GM19238 (cell line): ENCODE measurements around the gene FEV.

Experiments used
- DNase-seq: peaks from one replicate; pipeline ENCODE4 v3.0.0; 2011; ENCODE audit warnings: low spot score; ENCODE audit not compliant: insufficient read length

The FEV gene

DNA sequence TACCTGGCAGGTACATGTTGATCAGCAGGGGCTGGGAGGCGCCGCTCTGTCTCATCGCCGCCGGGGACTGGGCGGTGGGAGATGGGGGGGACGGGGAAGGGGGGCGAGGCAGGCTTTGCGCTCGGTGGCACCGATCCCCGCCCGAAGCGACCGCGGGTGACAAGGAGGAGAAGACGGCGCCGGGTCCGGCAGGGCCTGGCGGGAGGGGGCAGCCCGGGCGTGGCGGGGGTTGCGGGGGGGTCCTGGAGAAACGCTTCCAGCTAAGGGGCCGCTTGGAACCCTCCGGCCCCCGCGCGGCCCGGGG is at the start of gene FEV:
Gene FEV (minus strand): TSS at position 164 of the 304 bp plus-strand sequence. CDS start 109 bp downstream, at position 55.
- DNase-seq, result no peak

DNA sequence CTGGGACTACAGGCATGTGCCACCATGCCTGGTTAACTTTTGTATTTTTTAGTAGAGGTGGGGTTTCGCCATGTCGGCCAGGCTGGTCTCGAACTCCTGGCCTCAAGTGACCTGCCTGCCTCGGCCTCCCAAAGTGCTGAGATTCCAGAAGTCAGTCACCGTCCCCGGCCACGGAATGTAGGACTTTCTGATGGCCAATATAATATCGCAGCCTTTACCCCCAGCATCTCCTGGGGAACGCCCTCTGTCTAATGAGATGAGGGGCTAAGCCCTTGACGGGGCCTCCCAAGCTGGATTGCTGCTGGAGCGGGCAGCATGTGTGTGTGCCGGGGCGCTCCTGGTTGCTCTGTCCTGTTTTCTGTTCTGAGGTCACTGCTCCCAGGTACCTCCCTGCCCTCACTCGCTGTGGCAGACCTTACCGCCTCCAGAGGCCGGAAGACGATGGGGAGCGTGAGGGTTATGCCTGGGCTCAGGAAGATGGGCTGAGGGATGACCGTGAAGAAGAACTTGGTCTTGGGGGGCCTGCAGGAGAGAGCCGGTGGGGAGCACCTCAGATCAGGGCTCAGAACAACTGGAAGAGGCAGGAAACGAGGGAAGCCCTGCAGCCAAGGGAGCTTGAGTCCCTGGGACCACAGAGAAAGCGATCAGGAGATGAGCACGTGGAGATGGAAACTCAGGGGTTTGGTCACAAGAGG is 47.2 kb upstream of the FEV start:
- DNase-seq, result no peak

DNA sequence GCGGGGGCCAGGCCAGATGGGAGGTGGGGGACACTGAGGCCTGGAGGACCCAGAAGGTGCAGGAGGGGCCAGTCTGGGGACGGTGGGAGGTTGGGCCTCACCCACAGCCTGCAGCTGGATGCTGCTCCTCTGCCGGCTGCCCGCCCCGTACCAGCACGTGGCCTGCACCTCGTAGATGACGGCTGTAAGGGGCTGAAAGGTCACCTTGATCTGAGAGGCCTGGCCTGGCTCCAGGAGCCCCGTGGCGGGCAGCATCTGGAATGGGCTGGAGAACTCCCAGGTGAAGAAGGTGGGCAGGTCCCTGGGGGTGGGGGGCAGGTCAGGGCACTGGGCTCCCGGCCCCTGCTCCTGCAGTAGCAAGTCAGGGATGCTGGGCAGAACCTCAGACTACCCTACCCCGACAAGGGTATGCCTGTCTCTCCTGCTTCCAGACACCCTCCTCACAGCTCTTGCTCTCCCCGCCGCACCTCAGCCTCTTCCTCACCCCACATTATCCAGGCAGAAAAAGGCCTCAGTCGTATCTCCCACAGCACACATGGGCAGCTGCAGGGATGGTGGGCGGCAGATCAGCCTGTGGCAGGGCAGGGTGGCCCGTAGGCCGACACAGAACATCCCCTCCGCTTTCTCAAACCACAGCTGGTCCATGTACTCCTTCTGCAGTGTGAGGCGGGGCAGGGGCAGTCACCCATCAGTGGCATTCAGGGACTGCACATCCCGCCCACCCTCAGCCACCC is 46.2 kb upstream of the FEV start:
- no peak for DNase-seq

DNA sequence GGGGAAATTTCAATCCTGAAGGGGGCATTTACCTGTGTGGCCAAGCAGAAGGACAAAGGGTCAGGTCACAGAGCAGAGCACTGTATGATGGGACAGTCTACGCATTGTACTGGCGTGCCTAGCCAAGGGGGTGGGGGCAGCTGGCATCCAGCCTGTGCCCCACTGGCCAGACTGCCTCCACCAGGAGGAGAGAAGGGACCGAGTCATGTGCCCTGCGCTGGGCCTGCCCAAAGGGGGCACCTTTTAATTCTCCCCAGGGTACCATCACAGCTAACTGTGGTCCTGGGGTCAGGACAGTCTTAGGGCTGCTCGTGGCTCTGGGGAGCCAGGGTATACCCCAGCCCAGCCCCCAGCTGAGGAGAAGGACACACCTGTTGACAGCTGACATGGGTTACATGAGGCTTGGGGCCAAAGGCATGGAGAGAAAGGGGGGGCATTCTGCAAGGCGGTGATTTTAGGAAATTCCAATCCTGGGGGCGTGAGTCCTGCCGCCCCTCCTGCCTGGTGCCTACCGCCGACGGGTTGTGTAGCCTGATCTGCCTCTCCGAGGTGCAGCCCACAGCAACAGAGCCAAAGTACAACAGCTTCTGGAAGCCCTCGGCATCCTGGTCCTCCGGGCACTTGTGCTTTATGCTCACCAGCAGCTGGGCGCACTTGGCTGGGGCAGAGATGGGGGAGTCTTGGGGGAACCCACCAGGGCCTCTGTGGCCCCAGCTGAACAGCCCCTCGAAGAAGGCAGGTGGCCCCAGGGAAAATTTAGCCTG is 45.4 kb upstream of the FEV start:
- no peak for DNase-seq

DNA sequence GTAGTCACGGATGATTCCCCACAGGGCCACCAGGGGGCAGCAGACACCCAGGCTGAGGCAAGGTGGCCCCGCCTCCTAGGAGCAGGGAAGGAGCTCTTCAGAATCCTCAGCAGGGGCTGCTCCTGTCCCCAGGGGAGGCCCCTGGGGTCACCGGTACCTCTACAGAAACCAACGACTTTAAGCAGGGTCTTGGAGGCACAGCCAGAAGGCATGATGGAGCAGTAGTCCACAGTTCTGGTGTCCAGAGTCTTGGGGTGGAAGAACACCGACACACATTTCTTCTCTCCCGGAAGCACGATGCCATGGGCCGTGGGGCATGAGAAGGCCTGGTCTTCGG is 44.8 kb upstream of the FEV start:
- DNase-seq, result peak; percentile 64

DNA sequence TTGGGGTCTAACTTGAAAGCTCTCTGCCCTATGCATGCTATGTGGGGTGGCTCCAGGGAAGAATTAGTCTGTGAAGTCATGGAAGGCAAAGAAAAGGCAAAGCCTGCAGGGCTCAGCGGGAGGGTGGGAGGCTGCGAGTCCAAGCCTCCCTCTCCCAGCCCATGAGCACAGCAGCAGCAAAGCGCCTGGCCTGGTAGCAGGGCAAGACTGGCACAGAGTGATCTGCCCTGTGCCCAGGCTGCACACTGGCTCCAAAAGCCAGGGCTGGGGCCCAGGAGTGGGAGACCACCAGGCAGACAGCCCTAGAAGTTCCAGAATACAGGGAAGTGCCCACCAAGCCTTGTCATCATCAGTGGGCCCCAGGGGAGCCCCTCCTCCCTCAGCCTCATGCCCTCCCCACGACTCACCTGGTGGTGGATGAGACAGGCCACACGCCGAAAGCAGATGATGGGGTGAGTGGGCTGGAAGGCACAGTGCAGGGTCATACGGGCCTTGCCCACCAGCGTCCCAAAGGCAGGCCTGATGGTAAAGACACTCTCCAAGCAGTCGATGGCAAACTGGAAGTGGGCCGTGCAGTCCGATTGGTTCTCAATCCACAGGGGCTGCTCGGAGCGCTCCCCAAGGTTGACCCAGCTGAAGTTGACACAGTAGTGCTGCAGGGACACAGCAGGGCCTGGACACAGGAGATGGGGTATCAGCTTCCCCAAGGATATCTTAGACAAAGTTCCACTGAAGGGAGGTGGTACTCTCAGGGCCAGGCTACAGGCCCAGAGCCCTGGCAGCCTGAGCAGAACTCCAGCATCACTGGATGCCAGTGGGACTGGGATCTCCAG is 44.2 kb upstream of the FEV start:
- no peak for DNase-seq

DNA sequence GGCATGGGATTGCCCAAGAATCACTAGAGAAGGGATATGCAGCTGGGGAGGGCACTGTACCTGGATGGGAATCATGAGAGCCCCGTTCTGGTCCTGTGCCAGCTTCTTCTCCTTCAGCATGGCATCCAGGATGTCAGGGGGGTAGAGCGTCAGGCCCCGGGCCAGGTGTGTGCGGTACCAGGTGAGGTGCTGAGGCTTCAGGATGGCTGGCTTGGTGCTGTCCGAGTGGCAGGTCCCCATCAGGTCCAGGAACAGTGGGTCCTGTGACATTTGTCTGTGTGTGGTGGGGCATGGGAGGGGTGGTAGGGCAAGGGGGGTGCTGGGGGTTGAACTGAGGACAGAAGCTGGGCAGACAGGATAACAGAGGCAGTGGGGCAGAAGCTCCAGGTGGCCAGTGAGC is 43.2 kb upstream of the FEV start:
- DNase-seq, result no peak

DNA sequence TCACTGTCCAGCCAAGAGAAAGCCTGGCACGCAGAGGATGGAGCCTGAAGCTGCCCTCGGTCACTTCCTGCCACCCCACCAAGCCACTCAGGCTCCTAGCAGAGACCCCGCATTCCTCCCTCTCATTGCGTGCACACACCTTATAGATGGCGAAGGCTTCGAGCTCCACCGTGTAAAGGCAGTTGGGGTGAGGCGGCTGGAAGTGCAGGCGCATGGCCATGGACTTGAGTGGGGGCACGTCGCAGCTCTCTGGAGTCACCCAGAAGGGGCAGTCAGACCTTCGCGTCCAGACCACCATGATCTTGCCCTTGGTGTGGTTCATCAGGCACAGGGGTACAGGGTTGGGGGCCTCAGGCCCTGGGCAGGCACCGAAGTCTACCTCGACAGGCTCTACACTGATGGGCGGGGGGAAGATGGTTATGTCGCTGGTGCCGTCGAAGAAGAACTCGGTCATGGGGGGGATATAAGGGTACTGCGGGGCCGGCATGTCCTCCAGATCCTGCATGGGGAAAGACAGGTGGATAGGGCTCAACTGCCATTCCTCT is 42.6 kb upstream of the FEV start:
- no peak for DNase-seq

DNA sequence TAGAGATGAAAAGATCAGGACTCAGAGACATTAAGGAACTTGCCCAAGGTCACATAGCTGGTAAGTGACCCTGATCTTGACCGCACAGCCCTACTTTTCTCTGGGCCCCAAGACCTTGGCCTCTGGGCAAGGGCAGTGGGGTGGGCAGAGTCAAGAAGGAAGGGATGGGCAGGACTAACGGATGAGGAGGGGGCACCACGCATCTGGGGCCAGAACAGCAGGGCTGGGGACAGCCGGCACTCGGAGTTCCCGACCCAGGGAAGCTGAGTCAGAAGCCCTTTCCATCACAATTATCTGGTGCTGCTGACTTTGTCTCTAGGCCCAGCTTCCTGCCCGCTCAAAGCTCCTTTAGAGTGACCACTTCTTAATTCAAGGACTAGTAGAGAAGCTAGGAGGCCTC is 42.0 kb upstream of the FEV start:
- DNase-seq, result no peak

DNA sequence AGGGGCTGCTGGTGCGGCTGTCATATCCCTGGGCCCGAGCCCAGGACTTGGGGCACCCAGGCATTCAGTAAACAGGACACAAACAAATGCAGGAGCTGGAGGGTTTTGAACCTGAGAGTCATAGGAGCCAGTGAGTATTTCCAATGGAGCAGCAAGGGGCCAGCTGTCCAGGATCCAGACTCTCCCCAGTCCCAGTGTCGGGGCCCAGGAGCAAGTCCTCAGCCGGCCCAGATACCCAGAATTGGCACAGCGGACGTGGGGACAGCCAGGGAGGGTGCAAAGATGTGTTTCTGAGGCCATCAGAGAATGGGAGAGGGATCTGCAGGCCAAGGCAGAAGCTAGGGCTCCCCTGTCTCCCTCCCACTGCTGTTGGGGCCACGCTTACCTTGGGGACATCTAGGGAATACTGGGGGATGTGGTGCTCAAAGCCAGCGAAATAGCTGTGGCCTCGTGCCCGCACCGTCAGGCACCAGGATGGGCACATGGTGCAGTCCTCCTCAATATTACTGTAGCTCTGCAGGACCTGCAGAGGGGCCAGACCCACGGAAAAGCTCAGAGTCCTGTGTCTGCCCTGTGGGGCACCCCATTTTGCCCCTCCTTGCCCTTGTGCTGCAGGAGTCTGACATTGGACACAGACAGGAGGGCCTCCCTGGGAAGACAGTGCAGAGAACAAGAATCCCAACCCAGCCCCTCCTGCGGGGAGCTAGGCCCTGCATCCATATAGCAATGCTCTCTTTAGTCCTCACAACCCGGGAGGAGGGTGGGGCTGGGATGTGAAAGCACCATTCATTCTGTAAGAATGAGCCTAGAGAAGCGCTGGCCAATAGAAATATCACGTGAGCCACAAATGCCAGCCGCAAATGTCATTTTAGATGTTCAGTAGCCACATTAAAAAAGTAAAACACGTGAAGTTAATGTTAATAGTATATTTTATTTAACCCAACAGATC is 40.9 kb upstream of the FEV start:
- no peak for DNase-seq

DNA sequence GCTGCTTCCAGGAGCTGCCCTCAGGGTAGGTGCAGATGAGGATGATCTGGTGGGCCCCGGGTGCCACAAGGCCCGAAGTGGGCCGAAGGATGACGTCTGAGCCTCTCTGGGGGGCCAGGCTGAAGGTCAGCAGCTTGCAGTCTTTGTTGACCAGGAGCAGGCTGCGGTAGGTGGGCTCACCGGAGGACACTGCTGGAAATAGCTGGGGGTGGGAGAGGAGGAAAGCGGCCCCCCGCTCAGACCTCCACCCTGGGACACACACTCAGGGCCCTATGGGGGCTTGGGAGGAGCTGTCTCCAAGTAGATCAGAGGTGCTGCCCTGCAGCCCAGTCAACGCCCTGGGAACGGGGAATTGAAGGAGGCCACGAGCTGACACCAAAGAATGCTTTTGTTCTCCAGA is 39.1 kb upstream of the FEV start:
- DNase-seq, result no peak

DNA sequence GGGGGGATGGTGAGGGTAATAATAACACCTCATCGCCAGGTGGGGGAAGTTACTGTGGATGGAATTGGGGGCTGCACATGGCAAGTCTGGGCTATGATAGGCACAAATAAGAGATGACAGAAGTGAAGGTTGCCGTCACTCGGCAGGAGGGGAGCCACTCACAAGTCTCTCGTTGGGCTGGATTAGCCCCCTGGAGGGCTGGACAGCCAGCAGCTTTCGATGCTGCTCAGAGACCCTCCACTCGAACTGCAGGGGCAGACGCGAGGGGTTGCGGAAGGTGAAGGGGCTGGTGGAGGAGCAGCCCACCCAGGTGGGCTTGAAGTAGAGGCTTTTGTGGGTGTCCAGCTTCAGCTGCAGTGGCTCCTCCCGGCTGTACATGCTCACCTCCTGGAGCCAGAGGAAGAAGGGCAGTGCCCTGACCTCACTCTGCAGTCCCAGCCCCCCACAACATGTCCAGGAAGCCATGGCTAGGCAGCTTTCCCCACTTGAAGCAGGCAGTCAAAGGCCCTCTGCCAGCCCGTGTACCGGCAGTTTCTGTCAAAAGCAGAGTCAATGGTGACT is 38.1 kb upstream of the FEV start:
- DNase-seq, result no peak

DNA sequence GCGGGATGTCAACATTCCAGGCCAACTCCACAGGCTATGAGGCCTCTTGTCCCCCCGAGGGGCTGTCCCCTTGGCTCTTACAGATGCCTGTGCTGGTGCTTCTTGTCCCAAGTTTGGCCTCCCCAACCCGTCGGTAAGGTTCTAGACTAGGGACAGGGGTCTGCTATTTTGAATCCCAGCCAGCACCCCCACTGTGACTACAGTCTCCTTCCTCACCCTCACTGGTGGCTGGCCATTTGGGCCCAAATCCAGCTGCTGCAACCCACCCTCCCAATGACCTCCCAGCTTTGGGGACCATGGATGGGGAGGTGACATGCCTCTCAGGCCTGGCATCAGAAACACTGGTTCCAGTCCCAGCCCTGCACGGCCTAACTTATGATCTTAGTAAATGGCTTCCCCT is 37.6 kb upstream of the FEV start:
- no peak for DNase-seq

DNA sequence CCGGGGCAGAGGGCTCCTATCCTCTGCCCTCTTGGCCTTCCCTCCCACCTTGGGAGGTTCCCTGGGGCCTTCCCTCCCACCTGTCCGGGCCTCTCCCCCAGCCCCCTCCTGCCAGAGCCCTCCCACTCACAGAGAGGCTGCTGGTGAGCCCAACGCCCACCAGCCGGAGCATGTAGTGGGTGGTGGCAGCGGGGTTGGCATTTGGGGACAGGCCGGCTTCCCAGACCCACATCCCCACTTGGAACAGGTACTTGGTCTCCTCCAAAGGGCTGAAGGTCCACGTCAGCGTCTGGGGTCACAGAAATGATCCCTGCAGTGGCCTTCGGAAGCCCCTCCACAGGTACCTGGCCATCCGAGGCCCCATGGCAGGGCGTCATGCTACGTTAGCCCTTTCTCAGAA is 37.1 kb upstream of the FEV start:
- DNase-seq, result no peak

DNA sequence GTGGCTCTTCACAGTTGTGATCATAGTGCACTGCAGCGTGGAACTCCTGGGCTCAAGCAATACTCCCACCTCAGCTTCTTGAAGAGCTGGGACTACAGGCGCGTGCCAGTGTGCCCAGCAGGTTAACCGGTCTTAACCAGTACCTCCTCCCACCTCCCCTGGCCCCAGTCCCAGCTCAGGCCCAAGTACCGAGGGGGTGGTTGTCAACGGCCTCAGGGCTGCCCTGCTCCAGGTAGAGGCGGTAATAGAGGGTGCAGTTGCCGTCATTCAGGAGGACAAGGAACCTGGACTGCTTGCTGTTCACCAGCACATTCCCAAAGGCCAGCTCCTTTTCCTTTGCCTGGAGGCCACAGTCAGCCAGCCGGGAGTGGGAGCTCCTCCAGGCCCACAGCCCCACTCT is 36.6 kb upstream of the FEV start:
- no peak for DNase-seq

DNA sequence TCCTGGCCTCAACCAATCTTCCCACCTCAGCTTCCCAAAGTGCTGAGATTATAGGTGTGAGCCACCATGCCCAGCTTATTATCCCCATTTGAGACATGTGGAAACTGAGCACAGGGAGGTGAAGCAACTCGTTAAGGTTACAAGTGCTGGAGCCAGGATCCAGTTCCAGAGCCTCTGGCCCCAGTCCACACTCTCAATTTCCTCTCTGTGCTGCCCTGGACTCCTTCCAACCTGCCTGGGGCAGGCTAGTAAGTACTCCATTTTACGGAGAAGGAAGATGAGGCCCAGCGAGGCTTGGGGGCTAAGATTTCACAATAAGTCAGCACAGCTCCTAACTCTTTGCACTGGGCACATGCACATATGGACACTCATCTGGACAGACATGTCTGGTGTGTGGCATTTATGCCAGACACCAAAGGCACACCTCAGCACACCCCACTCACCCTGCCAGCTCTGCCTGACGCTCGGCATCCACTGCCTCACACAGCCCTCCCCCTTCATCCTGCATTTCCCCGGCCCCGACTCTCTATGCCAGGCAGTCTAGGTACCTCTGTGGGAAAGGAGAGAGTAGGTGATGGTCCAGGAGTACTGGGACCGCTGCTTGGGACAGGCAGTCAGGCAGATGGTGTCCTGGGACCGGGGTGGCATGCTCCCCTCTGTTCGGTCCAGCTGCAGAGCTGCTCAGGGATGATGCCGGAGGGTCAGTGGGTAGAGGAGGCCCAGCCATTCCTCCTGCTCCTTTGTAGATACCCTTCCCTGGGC is 35.8 kb upstream of the FEV start:
- DNase-seq, result no peak

DNA sequence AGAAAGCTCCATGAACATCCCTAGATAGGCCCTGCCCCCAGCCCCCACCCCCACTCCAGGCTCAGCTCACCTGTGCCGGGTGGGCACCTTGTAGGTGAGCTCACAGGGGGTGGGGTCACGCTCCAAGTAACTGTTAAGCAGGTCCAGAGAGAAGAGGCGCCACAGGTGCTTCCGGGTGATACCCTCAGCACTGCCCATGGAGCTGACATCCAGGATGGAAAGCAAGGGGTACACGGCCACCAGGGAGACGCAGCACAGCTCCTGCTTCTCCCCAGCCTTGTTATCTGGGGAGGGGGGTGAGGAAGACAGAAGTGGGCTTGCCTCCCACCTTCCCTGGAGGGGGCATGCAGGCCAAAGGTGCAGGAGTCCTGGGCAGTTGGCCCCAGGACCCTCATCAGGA is 34.5 kb upstream of the FEV start:
- DNase-seq, result no peak

DNA sequence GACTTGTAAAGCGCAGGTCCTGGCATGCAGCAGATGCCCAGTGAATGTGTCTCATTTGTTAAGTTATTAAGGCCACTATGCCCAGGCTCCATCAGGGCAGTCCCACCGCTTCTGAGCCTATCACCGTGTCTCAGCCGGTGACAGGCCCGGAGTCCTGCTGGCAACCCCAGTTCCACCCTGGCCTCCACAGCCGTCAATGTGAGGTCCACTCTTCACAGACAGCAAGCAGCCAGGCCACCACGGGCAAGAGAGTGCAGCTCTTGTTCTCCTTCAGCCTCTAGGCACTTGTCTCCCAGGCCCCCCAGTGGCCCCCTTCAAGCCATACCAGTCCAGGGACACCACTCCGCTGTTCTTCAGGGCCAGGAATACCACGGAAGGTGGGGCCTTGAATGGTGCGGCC is 33.7 kb upstream of the FEV start:
- no peak for DNase-seq

DNA sequence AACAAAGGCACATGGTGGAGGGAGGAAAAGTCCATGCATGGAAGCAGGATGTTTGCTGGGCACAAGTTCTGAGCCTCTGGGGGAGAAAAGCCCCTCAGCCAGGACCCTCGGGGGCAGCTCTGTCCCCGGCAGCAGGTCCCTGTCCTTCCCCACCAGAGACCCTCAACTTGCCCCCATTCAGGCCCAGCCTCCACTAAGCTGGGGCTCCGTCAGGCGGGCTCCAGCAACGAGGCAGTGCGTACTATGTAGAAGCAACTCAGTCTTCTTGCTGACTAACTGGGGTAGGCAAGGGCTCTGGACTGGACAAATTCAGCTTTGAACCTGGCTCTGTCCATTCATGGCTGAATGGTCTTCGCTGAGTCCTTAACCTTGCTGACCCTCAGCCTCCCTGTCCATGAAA is 33.3 kb upstream of the FEV start:
- no peak for DNase-seq
